Hepatic stellate cell (primary cell): Measurements from ENCODE around the gene OTOG.
"Not testable (repeated sequence)": the region's sequence is repeated elsewhere in the genome, so short reads cannot be mapped to it uniquely, and the experiment has no call there.

Experiments used
- DNase-seq: peaks from one replicate; pipeline ENCODE4 v3.0.0; 2011; ENCODE audit warnings: low spot score

OTOG gene

DNA sequence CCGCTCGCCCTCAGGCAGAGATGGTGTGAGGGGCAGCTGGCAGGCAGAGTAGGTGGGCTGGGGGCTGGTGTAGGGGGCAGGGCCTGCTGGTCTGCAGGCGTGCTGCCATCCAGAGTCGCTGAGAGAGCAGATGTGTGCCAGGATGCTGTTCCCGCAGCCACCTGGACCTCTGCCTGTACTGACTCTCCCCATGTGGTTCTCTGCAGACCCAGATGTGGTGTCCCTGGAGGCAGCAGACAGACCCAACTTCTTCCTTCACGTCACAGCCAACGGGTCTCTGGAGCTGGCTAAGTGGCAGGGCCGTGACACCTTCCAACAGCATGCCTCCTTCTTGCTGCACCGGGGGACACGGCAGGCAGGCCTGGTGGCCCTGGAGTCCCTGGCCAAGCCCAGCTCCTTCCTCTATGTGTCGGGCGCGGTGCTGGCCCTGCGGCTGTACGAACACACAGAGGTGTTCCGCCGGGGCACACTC, 58.6 kb downstream of the OTOG start:
- no peak for DNase-seq

DNA sequence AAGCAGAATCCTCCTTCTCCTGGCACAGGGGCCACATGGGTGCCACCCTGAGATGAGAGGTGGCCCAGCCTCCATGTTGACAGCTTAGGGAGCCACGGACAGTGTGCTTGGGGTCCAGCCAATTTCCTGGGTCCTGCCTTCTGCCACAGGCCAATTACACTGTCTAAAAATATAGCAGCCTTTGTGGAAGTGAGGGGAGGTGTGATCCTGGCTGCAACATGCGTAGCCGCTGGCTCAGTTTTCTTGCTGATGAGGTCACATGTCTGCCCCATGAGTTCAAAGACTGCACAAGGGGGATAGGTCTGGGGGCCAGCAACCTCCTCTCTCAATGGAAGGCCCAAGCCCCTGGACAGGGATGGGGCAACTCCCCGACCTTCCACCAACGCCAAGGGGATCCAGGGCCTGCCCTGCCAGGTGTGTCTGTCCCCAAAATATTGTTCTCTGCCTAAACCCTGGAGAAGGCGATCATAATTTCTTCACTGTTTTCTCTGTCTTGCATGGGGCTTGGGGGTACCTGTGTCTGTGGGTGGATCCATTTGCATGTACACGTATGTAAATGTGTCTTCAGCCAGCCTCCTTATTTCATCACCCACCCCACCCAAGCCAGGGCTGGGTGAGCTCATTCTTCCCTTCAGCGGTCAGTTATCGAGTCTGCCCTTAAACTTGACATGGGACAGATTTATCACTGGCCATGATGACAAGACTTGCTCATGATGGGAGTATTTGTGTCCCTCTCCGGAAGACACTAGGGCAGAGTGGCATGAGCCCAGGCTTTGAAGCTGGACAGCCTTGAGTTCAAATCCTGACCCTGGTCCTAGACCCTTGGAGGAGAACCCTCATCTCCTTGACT, 59.4 kb downstream of the OTOG start:
- DNase-seq = no peak

DNA sequence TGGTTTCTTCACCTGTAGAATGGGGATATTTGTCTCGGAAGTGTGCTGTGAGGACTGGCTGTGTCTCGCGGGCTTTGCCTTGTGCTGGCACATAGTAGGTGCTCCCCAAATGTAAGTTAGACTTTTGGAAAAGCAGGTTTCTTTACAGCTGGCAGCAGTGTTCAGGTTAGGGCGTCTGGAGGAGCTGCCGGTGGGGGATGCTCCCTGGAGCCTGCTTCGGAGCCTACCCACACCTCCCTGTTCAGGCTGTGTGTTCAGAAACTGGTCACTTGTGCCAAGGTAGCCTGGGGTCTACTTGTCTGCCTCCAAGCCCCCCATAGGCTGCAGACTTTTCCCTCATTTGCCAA, 60.0 kb downstream of the OTOG start:
- DNase-seq = no peak

DNA sequence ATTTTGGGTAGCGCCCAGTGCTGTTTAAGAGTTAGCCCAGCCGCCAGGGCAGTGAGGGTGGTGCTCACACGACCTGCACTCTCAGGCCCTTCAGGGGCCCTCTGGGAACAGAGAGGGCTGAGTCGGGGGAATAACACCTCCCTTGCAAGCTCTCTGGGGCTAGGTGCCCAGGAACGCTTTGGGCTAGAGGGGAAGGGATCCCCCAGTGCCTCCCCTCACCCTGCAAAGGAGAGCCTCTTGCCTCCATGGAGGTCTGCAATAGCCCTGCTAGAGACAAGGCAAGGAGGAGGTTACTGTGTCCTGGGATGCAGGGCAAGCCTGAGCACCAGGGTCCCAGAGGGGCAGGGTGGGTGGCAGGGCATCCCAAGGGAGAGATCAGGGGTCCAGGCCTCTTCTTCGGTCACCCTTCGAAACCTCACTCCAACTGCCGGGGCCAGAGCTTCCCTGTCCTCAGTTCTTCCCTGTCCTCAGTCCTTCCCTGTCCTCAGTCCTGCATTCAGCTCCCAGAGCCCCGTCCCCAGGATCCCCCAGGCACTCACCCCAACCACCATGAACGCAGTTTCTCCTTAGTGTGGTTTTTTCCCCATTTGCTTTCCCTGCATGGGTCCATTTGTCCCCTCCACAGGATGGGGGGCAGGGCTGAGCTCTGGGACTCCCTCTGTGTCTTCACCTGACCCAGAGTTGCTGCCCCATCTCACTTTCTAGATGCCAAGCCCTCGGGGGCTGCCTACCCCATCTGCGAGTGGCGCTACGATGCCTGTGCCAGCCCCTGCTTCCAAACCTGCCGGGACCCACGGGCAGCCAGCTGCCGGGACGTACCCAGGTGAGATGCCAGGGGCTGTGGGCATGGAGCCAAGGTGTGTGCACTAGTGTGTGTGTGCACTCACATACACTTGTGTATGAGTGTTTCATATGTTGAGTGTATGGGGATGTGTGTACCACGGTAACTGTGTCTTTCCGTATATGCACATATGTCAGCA, 60.8 kb downstream of the OTOG start:
- no peak for DNase-seq

DNA sequence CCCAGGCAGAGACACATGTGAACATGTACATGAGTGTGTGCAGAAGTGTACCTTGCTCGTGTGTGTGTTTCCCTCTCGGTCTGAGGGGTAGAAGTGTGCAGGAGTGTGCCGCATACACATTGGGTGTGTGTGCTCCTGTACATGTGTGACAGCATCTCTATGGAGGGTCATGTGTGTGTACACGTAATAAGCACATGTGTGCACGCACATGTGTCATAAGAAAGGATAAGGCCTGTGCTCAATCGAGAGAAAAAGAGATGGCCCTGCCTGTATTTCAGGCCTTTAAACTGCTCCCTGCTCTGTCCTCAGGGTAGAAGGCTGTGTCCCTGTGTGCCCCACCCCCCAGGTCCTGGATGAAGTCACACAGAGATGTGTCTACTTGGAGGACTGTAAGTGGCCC, 61.8 kb downstream of the OTOG start:
- DNase-seq = no peak

DNA sequence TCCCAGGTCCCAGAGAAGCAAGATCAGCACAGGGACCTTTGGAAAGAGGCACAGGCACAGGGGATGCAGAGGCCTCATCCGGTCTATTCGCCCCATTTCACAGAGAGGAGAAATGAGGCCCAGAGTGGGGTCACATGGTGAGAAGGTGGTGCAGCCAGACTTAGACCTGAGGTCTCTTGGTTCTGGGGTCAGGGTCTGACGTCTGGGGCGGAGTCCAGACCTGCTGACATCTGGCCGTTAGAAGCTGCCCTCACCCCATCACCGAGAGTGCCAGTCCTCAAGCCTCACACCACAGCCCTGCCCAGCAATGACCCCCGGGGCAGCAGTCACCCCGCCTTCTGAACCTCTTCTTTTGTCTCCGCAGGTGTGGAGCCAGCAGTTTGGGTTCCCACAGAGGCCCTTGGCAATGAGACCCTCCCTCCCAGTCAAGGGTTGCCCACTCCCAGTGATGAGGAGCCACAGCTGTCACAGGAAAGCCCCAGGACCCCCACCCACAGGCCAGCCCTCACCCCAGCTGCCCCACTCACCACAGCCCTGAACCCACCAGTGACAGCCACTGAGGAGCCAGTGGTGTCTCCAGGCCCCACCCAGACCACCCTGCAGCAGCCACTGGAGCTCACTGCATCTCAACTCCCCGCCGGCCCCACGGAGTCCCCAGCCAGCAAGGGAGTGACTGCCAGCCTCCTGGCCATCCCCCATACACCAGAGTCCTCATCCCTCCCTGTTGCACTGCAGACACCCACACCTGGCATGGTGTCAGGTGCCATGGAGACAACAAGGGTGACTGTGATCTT, 62.4 kb downstream of the OTOG start:
- DNase-seq = no peak

DNA sequence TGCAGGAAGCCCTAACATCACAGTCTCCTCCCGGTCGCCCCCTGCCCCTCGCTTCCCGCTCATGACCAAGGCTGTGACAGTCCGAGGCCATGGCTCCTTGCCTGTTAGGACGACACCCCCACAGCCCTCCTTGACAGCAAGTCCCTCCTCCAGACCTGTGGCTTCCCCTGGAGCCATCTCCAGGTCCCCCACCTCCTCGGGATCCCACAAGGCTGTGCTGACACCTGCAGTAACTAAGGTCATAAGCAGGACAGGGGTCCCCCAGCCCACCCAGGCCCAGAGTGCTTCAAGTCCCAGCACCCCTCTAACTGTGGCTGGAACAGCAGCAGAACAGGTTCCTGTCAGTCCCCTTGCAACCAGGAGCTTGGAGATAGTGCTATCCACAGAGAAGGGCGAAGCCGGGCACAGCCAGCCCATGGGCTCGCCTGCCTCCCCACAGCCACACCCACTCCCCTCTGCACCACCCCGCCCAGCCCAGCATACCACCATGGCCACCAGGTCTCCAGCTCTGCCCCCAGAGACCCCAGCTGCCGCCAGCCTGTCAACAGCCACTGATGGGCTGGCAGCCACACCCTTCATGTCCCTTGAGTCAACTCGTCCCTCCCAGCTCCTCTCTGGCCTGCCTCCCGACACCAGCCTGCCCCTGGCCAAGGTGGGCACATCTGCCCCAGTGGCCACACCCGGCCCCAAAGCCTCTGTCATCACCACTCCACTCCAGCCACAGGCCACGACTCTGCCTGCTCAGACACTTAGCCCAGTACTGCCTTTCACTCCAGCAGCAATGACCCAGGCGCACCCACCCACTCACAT, 63.2 kb downstream of the OTOG start:
- no peak for DNase-seq

DNA sequence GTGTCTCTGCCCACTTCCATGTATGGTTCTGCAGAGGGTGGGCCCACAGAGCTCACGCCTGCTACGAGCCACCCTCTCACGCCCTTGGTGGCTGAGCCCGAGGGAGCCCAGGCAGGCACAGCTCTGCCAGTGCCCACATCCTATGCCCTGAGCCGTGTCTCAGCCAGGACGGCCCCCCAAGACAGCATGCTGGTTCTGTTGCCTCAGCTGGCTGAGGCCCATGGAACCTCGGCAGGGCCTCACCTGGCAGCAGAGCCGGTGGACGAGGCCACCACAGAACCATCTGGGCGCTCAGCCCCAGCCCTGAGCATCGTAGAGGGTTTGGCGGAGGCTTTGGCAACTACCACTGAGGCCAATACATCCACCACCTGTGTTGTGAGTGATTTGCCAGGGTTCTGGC, 64.0 kb downstream of the OTOG start:
- DNase-seq = no peak

DNA sequence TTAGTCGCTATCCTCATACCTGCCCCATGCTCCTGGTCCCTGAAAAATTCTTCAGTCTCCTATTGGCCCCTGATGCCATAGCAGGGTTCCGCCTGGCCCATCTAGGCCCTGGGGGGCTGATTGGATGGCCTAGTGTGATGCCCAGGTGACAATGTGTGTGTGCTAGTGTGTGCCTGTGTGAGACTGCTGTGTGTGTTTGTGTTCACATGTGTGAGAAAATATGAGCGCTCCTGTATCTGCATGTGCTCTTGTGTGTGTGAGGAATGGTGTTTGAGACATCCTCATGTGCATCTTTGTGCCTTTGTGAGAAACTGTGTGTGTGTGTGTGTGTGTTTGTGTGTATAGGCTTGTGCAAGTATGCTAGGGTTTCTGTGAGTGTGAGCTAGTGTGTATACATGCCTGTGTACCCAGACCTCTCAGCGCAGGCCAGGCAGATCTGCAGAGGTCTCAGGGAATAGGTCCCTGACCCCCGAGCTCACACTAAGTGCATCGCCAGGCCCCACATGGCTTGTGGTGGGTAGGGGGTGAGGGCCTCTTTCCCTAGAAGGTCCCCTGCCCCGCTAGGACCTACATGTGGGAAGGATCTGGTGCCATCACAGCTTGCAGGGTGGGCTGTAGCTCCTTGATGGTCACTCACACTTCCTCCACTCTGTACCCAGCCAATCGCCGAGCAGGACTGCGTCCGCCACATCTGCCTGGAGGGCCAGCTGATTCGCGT, 64.6 kb downstream of the OTOG start:
- DNase-seq = no peak

DNA sequence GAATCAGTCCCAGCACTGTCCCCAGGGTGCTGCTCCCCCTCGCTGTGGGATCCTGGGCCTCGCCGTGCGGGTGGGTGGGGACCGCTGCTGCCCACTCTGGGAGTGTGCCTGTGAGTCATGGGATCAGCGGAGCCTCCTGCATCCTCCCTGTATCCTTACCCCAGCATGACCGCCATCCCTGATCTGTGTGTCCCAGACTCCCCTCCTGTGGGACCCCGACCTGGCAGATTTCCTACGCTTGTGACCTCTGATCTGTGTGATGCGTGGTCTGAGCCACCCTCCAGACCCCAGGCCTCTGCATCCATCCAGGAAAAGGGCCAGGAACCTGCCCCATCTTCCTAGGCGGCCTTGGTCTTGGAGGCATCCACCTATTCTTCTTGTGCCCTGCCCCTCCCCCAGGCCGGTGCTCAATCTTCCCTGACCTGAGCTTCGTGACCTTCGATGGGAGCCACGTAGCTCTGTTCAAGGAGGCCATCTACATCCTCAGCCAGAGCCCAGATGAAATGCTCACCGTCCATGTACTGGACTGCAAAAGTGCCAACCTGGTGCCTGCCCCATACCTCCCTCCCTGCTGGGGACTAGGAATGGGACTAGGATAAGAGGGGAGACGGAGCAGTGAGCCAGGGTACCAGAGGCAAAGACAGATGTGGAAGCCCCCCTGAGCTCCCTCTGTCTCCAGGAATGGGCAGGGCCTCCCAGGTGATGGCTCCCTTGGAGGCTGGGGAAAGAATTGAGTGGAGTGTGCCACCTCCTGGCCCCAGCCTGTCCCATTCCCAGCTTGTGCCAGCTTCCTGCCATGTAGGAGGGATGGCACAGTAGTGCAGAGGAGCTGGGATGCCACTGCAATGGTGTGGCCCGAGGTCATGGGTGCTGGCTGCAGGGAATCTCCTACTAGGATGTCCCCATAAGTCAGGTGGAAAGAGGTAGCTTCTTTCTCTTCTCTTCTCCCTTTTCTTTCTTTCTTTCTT, 65.4 kb downstream of the OTOG start:
- DNase-seq = no peak

DNA sequence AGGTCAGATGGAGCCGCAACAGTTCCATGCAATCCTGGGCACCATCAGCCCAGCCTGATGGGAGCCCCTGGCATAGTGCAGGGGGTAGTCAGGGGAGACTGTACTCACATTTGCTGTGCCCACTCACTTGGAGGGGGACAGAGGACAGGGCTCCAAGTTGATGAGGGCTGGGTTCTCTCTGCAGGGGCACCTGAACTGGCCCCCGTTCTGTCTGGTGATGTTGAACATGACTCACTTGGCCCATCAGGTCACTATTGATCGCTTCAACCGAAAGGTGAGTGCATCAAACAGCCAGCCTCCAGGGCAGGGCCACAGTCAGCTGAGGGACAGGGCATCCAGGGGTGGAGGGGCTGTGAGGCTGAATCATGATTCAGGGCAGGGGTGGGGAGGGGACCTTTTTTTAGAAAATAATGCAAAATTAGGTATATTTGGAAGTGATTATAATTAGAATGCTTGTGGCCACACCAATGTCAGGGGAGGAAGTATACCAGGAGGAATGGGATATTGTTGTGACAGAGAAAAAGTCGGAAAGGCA, 66.4 kb downstream of the OTOG start:
- DNase-seq = no peak

DNA sequence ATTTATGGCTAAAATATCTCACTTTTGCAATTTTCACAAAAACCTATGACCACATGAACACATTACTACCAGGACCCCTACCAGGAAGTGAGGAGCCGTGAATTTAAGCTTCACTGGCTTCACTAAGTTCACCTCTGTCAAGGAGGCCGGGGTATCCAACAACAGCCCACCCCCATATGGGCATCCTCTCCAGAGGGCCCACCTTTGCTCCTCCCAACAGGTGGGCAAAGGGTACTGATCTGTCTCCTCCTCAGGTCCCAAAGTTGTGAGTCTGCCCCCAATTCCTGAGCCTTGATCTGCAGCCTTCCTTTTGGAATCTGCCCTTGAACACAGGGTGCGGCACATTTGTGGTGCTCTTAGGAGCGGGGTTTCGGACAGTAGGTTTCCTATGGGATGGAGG, 66.9 kb downstream of the OTOG start:
- no peak for DNase-seq

DNA sequence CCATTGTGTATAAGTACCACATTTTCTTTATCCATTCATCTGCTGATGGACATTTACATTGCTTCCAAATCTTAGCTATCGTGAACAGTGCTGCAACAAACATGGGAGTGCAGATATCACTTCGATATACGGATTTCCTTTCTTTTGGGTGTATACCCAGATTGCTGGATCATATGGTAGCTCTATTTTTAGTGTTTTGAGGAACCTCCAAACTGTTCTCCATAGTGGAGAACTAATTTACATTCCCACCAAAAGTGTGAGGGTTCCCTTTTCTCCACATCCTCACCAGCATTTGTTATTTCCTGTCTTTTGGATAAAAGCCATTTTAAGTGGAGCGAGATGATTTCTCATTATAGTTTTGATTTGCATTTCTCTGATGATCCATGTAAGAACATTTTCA, 75.7 kb downstream of the OTOG start:
- DNase-seq = not testable (repeated sequence)

DNA sequence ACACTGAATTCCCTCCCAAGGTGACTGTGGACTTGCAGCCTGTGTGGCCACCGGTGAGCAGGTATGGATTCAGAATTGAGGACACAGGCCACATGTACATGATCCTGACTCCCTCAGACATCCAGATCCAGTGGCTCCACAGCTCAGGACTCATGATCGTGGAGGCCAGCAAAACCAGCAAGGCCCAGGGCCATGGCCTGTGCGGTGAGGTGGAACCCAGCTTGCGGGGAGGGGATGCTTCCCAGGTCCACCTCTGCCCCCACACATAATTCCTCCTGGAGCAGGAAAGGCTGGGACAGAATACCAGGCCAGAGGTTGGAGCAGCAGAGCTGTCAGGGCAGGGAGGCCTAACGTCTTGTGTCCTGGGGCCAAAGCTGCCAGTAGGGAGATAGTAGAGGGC, 82.1 kb downstream of the OTOG start:
- DNase-seq = no peak

DNA sequence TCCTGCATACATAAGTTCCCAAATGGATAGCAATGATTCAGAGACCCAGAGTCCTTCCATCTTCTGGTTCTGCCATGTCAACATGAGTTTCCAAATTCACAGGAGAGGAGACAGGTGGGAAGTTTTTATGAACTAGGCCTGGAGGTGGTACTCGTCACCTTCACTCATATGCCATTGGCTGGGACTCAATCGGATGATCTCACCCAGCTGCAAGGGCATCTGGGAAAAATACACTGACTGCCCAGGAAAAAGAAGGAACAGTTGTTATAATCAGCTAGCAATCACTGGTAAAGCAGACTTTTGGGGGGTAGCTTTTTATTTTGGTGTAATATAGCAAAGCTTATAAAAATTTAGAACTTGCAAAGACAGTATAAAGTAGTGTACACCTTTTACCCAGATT, 83.9 kb downstream of the OTOG start:
- no peak for DNase-seq

DNA sequence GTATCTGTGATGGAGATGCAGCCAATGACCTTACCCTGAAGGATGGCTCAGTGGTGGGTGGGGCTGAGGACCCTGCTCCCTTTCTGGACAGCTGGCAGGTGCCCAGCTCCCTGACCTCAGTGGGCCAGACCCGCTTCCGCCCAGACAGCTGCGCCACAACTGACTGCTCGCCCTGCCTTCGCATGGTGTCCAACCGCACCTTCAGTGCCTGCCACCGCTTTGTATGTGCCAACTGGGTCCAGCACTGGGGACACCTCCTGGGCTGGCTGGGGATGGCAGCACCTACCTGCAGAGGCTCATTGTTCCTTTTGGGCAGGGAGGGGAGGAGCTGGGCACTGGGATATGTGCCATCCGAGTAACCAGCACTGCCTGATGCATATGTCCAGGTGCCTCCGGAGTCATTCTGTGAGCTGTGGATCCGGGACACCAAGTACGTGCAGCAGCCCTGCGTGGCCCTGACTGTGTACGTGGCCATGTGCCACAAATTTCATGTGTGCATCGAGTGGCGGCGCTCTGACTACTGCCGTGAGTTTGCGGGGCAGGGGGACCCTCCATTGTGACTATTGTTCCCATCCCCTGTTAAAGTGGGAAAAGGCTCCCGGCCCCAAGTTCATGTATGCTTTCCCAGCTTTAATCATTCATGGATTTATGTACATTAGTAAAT, 84.8 kb downstream of the OTOG start:
- DNase-seq = no peak

DNA sequence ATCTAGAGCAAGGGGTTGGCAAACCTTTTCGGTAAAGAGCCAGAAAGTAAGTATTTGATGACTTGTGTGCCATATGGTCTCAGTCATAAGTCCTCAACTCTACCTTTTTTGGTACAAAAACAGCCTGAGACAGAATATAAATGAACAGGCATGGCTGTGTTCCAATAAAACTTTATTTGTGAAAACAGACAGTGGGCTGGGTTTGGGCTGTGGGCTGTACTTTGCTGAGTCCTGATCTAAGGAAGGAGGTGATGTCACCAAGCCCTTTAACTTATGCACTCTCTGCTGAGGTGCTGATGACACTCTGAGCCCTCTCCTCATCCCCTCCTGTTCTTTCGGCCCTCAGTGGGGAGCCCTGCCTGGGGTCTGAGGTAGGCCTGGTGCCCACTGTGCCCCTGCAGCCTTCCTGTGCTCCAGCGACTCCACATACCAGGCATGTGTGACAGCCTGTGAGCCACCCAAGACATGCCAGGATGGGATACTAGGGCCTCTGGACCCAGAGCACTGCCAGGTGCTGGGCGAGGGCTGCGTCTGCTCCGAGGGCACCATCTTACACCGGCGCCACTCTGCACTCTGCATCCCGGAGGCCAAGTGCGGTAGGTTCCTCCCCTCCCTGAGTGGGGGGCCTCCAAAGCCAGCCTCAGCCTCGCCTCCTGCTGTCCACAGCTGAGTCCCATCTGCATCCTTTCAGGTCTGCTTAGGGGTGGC, 86.4 kb downstream of the OTOG start:
- DNase-seq = no peak
